Suprapubic skin (tissue), 4 donors: ENCODE results near the gene MYLK4. TPM values are rescaled to one million over a fixed set of nuclear protein-coding genes. Genes with fewer than 3 reads are reported as not detected.

Experiments
- DNase-seq, 2 donors: peaks; one replicate each; pipeline ENCODE4 v3.0.0-alpha.2; 2019; ENCODE audit warnings: low spot score in 2 of 2
- H3K27ac ChIP-seq: fragments of 200-600 bp; sonication (generic); one replicate; pipeline ENCODE4 v1.5.1; 2019
- H3K27me3 ChIP-seq: fragments of 200-600 bp; sonication (generic); one replicate; pipeline ENCODE4 v1.5.1; 2019
- H3K36me3 ChIP-seq: fragments of 200-600 bp; sonication (generic); one replicate; pipeline ENCODE4 v1.5.1; 2019
- H3K4me1 ChIP-seq: fragments of 200-600 bp; sonication (generic); one replicate; pipeline ENCODE4 v1.5.1; 2019
- H3K4me3 ChIP-seq: fragments of 200-600 bp; sonication (generic); one replicate; pipeline ENCODE4 v1.5.1; 2019; ENCODE audit warnings: mild to moderate bottlenecking
- H3K9me3 ChIP-seq: fragments of 200-600 bp; sonication (generic); one replicate; pipeline ENCODE4 v1.5.1; 2019
- CTCF ChIP-seq, 2 donors: fragments of 200-600 bp in 1 of 2; fragments of 450-650 bp in 1 of 2; sonication (generic) in 1 of 2; IDR thresholded peaks; one replicate each; pipeline ENCODE4 v1.5.1; 2016 to 2019; ENCODE audit warnings: antibody characterized with exemption in 2 of 2, mild to moderate bottlenecking in 1 of 2, moderate library complexity in 1 of 2
- EP300 ChIP-seq: sonication (generic); formaldehyde crosslinking; IDR thresholded peaks from one replicate; pipeline ENCODE4 v1.6.1; 2017; ENCODE audit warnings: antibody characterized with exemption
- POLR2A ChIP-seq, 2 donors: fragments of 450-650 bp; IDR thresholded peaks; one replicate each; pipeline ENCODE4 v1.6.1; 2017; ENCODE audit warnings: antibody characterized with exemption in 2 of 2, mild to moderate bottlenecking in 2 of 2, moderate library complexity in 2 of 2
- POLR2AphosphoS5 ChIP-seq, 3 donors: sonication (generic); formaldehyde crosslinking; IDR thresholded peaks; one replicate each; pipeline ENCODE4 v1.6.1; 2017; ENCODE audit warnings: antibody characterized with exemption in 3 of 3
- WGBS: methylation state at CpG from one replicate; pipeline ENCODE4 v1.1.5; 2018; 5-methylcytosine and 5-hydroxymethylcytosine counted together
- total RNA-seq, 4 donors: library from RNA; depleted of rRNA; stranded (reverse); fragments of >200 nt; gene quantifications; one replicate each; pipeline ENCODE4 v1.1.0, GENCODE V29; 2016

Gene MYLK4
- total RNA-seq, 4 donors from 2014 or later = 1.8 to 6.6 (median 3.5) TPM

- no peak for DNase-seq
- Histone ChIP-seq H3K27me3 (no peaks in the 10 kb centered on the region), H3K36me3 (no peaks in the 10 kb centered on the region), H3K9me3 (no peaks in the 10 kb centered on the region), H3K4me1 (no peaks in the 10 kb centered on the region), H3K27ac (no peak overlapping the region), H3K4me3 (no peak overlapping the region)
- 73% methylated on average over 9 of the region's 9 CpGs for WGBS
- no peak for TF ChIP-seq CTCF (IDR thresholded peaks at IDR 0.05)
- no peak for TF ChIP-seq EP300
- TF ChIP-seq POLR2AphosphoS5 (IDR thresholded peaks at IDR 0.05) = no peak
- TF ChIP-seq POLR2A (IDR thresholded peaks at IDR 0.05) = no peak
Measured at GRCh38 chr6:2744209-2744771, 6.4 kb downstream of the MYLK4 start.

GRCh38 chr6:2743280-2744208 lies 7.2 kb downstream of the MYLK4 start:
- DNase-seq = no peak
- Histone ChIP-seq H3K4me3 (no peak overlapping the region), H3K27me3 (no peaks in the 10 kb centered on the region), H3K36me3 (no peaks in the 10 kb centered on the region), H3K9me3 (no peaks in the 10 kb centered on the region), H3K27ac (no peak overlapping the region), H3K4me1 (no peaks in the 10 kb centered on the region)
- TF ChIP-seq POLR2AphosphoS5 (IDR thresholded peaks at IDR 0.05) (no peak), CTCF (IDR thresholded peaks at IDR 0.05) (no peak), POLR2A (IDR thresholded peaks at IDR 0.05) (no peak), EP300 (no peak)
- WGBS = 87% methylated on average over 17 of the region's 17 CpGs

- no peak for TF ChIP-seq POLR2A (IDR thresholded peaks at IDR 0.05)
- TF ChIP-seq POLR2AphosphoS5 (IDR thresholded peaks at IDR 0.05) = no peak
- TF ChIP-seq CTCF (IDR thresholded peaks at IDR 0.05) = no peak
- TF ChIP-seq EP300 = no peak
- H3K36me3 ChIP-seq = no peaks in the 10 kb centered on the region
- WGBS = 89% methylated on average over 2 of the region's 2 CpGs
- H3K4me3 ChIP-seq = no peak overlapping the region
- no peak for DNase-seq
- H3K9me3 ChIP-seq = no peaks in the 10 kb centered on the region
- no peak overlapping the region for H3K27ac ChIP-seq
- no peaks in the 10 kb centered on the region for H3K27me3 ChIP-seq
- no peaks in the 10 kb centered on the region for H3K4me1 ChIP-seq
Measured at GRCh38 chr6:2741756-2742155, 9.0 kb downstream of the MYLK4 start.

GRCh38 chr6:2740581-2740980 lies 10.1 kb downstream of the MYLK4 start:
- no peak for DNase-seq
- H3K36me3 ChIP-seq = no peaks in the 10 kb centered on the region
- no peak overlapping the region for H3K4me3 ChIP-seq
- 89% methylated on average over 5 of the region's 5 CpGs for WGBS
- no peak overlapping the region for H3K27ac ChIP-seq
- H3K9me3 ChIP-seq = no peaks in the 10 kb centered on the region
- H3K27me3 ChIP-seq = no peaks in the 10 kb centered on the region
- TF ChIP-seq POLR2A (IDR thresholded peaks at IDR 0.05) = no peak
- TF ChIP-seq EP300 = no peak
- TF ChIP-seq CTCF (IDR thresholded peaks at IDR 0.05) = no peak
- no peak for TF ChIP-seq POLR2AphosphoS5 (IDR thresholded peaks at IDR 0.05)
- H3K4me1 ChIP-seq = no peaks in the 10 kb centered on the region

- Histone ChIP-seq H3K27ac (no peak overlapping the region), H3K36me3 (no peaks in the 10 kb centered on the region), H3K4me3 (no peak overlapping the region), H3K4me1 (no peaks in the 10 kb centered on the region), H3K27me3 (no peaks in the 10 kb centered on the region), H3K9me3 (no peaks in the 10 kb centered on the region)
- TF ChIP-seq POLR2AphosphoS5 (IDR thresholded peaks at IDR 0.05) (no peak), POLR2A (IDR thresholded peaks at IDR 0.05) (no peak)
- DNase-seq = no peak
- 90% methylated on average over 4 of the region's 4 CpGs for WGBS
Measured at GRCh38 chr6:2739335-2739734, 11.4 kb downstream of the MYLK4 start.
